Activated gamma-delta T cell treated with Interleukin-2 at 50 U/mL for 16 hours (primary cell): ENCODE data around the gene MARCHF7.
"Not testable (repeated sequence)": the region's sequence is repeated elsewhere in the genome, so short reads cannot be mapped to it uniquely, and the experiment has no call there.

ENCODE experiments used
- DNase-seq: peaks from one replicate; pipeline ENCODE4 v3.0.0-alpha.2; 2020

The MARCHF7 gene

DNA sequence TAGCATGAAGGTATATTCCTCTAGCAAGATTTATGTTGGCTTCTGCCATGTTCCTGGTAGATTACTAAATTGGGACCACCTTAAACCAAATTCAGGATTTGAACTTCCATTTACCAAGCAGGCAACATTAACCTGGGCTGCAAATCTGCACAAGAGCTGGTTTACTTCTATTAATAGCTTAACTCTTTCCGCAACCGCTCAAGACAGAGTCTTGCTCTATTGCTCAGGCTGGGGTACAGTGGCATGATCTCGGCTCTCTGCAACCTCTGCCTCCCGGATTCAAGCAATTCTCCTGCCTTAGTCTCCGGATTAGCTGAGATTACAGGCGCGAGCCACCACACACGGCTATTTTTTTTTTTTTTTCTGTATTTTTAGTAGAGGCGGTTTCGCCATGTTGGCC lies 8.4 kb downstream of the MARCHF7 start:
- no peak for DNase-seq

DNA sequence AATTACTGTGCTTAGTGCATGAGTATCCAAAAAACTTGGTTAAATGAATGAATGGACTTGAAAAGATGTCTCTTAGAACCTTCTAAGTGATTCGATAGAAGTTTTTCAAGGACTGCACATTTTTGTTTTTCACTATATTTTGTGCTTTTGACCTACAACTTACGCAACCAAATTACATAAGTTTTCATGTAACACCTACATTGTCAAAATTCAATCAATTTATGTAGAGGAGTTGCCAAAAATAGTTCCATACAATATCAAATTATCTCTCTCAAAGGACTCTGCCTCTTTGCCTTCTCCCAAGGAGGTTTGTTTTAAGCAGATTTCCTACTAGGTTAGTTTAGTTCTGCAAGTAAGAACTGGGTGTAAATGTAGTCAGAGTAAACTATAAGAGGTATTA lies 10.3 kb downstream of the MARCHF7 start:
- DNase-seq = no peak

DNA sequence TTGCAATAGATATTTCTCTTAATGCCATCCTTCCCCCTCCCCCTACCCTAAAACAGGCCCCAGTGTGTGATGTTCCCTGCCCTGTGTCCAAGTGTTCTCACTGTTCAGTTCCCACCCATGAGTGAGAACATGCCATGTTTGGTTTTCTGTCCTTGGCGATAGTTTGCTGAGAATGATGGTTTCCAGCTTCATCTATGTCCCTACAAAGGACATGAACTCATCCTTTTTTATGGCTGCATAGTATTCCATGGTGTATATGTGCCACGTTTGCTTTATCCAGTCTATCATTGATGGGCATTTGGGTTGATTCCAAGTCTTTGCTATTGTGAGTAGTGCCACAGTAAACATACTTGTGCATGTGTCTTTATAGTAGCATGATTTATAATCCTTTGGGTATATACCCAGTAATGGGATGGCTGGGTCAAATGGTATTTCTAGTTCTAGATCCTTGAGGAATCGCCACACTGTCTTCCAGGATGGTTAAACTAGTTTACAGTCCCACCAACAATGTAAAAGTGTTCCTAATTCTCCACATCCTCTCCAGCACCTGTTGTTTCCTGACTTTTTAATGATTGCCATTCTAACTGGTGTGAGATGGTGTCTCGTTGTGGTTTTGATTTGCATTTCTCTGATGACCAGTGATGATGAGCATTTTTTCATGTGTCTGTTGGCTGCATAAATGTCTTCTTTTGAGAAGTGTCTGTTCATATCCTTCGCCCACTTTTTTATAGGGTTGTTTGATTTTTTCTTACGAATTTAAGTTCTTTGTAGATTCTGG lies 12.7 kb downstream of the MARCHF7 start:
- DNase-seq = not testable (repeated sequence)

DNA sequence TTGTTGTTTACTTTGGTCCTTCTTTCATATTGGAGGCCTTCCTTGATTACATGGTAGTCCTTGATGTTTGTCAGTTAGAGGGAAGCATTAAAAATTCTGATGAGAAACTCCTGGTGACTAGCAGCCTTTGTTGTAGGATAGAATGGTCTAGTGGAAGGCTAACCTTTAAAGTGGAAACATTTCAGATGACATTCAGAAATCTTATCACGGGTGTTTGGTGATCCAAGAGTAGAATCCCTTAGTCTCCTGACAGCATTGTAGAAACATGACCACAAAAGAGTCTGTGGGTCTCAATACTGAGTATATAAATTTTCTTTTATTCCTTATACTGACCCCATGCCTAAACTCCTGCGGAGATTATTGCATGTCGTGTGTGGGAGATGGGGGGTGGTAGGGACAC lies 13.4 kb downstream of the MARCHF7 start:
- DNase-seq = no peak

DNA sequence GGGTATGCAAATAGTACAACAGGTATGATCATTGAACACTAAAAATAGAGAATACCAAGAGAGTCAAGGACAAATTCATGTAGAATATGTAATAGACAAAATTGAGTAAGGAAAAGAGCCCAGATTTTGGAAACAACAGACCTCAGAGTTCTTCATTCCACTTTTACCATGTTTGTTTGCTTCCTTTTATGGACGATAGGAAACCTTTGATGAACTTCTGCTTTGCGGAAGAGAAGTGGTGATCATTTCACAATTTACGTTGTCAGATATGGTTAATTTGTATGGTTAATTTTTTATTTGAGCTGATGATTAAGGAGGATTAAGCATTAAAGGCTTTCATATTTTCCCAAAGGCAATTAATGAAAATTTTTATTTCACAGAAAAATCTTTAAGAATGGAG lies 16.3 kb downstream of the MARCHF7 start:
- DNase-seq = no peak

DNA sequence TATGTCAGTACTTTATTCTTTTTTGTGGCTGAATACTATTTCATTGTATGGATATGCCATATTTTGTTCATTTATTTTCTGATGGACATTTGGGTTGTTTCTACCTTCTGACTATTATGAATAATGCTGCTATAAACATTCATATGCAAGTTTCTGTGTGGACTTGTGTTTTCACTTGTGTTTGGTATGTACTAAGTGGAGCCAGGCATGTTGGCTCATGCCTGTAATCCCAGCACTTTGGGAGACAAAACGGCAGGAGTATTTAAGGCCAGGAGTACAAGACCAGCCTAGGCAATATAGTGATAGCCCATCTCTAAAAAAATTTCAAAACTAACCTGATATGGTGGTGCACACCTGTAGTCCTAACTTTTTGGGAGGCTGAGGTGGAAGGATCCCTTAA lies 23.3 kb downstream of the MARCHF7 start:
- no peak for DNase-seq

DNA sequence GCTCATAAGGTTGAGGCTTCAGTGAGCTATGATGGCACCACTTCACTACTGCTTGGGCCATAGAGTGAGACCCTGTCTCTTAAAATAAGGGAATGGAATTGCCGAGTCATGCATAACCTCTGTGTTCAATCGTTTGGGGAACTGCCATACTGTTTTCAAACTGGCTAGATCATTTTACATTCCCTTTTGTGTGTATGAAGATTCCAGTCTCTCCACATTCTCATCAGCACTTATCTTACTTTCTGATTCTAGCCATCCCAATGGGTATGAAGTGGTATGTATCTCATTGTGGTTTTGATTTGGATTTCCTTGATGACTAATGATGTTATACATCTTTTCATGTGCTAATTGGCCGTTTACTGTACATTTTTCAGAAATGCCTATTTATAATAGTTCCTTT lies 23.7 kb downstream of the MARCHF7 start:
- no peak for DNase-seq

DNA sequence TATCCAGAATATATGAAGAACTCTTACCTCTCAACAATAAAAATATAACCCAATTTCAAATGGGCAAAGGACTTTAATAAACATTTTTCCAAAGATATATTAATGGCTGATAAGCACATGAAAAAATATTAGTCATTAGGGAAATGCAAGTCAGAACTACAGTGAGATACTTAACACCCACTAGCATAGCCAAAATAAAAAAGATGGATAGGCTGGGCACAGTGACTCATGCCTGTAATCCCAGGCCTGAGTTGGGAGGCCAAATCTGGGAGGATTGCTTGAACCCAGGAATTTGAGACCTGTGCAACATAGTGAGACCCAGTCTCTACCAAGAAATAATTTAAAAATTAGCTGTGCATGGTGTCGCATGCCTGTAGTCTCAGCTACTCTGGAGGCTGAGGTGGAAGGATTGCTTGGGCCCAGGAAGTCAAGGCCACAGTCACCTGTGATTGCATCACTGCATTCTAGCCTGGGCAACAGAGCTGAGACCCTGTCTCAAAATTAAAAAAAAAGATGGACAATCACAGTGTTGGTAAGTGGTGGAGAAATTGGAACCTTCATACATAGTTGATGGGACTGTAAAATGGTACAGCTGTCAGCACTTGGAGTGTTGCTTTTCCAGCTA lies 25.1 kb downstream of the MARCHF7 start:
- DNase-seq = no peak

DNA sequence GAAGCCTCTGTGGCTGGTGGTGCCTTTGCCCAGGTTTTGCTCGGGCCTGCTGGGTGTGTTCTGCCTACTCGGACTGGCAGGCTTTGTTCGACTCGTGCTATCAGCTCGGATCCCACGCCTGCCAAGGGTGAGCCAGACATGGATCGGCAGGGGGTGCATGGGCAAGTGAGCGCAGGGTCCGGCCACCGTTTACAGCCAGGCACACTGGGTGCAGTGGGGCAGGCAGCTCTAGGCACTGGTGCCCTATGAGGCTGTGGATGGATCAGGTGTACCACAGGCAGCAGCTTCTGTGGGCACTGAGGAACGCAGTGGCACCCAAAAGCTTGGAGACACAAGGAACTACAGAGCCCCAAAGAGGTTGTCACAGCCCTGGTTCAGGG lies 25.6 kb downstream of the MARCHF7 start:
- DNase-seq = no peak

DNA sequence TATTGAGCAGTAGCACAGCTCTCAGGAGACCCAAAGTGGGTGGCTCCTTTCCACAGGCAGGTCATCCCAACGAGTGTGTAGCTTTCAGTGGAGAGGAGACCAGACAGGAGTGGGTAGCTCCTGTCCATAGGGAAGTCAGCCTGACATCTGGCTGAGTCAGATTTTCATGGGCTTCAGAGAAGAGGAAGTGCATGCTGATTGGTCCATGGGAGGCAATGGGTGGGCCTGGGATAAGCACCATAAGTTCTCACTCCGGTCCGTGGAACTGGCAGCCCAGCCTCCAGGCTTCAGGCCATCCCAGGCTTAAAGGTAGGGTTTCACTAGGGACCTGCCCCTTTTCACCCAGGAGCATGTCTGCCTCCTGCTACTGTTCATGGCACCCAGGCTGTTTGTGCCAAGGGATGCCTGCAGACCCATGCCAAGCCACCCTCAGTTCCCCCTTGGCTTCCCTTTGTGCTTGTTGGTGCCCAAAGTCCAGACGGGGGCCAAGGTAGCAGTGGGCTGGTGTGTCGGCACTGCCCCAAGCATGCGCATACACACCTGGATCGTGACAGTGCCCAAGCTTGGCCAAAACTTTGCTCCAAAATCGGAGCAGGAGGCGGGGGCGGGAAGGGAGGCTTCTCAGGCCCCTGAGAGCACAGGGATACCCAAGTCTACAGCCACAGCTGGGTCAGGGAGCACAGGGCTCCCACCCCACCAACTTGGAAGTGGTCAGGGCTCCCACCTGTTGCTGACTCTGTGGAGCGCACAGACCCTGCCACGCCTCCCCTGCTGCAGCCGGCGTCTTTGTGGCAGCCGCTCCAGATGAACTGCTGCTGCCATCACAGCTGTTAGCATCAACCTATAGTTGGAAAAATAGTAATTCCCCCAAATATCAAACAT lies 26.4 kb downstream of the MARCHF7 start:
- no peak for DNase-seq

DNA sequence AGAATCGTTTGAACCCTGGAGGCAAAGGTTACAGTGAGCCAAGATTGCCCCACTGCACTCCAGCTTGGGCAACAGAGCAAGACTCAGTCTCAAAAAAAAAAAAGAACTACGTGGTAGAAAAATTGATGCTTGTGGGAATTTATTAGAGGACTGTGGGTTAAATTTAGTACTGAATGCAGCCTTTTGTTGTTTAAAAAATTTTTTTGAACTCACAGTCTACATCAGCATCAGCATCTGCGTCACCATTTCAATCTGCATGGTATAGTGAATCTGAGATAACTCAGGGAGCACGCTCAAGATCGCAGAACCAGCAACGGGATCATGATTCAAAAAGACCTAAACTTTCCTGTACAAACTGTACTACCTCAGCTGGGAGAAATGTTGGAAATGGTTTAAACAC lies 30.5 kb downstream of the MARCHF7 start:
- DNase-seq = no peak

DNA sequence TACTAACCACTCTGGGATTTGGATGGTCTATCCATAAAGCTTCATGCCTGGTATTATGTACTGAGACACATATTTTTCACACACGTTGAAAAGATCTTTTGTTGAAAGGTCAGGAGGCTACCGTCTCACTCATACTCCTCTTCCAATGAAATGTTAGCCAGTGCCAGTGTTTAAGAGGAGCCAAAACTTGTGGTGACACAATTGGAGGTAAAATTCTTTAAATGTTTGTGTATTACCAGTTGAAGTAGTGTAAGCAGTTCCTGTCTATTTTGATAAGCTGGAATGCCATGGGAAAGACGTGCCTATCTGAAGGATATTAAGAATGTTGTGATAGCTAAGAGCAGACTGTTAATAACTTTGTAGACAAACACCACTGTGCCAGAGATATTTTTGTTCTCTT lies 32.1 kb downstream of the MARCHF7 start:
- no peak for DNase-seq

DNA sequence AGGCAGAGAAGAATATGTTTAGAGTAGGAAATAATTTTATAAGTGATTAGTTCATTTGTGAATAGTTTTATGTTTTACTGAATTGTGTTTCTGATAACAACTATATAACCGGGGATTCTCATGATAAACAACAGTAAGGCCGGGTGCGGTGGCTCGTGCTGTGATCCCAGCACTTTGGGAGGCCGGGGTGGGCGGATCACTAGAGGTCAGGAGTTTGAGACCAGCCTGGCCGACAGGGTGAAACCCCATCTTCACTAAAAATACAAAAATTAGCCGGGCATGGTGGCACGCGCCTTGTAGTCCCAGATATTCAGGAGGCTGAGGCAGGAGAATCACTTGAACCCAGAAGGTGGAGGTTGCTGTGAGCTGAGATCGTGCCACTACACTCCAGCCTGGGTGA lies 32.9 kb downstream of the MARCHF7 start:
- DNase-seq = not testable (repeated sequence)

DNA sequence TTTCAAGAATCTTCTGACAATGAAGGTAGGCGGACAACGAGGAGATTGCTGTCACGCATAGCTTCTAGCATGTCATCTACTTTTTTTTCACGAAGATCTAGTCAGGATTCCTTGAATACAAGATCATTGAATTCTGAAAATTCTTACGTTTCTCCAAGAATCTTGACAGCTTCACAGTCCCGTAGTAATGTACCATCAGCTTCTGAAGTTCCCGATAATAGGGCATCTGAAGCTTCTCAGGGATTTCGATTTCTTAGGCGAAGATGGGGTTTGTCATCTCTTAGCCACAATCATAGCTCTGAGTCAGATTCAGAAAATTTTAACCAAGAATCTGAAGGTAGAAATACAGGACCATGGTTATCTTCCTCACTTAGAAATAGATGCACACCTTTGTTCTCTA lies 35.8 kb downstream of the MARCHF7 start:
- no peak for DNase-seq

DNA sequence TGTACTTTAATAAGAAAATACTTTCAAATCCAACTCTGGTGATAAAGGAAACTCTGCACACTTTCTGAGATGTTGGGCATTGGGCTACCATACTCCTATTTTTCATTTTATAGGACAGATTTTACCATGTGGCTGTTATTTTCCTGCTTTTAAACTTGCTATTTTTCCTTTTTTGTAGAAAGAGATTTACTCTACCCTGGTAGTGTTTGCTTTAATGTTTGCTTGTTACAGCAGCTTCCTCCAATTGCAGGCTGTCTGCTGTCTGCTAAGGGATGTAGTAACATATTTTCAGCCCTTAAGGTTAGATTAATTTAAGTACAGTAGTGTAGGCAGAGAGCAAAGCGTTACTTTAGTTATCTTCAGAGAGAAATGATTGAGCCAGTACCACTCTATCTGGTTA lies 38.6 kb downstream of the MARCHF7 start:
- no peak for DNase-seq

DNA sequence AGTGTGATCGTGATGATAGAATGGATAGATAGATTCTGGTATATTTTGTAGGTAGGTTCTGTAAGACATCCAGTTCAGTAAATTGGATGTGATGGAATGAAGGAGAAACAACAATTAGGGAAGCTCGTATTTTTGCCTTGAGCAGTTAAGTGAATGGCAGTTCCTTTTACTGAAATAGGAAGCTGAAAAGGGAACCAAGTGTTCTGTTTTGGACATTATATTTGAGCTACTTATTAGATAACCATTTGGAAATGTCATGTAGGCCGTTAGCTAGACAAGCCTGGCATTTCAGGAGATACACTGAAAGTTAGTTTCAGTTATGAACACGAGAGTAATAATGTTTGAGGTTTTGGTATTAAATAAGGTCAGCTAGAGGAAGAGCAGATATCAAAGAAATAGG lies 41.5 kb downstream of the MARCHF7 start:
- no peak for DNase-seq

DNA sequence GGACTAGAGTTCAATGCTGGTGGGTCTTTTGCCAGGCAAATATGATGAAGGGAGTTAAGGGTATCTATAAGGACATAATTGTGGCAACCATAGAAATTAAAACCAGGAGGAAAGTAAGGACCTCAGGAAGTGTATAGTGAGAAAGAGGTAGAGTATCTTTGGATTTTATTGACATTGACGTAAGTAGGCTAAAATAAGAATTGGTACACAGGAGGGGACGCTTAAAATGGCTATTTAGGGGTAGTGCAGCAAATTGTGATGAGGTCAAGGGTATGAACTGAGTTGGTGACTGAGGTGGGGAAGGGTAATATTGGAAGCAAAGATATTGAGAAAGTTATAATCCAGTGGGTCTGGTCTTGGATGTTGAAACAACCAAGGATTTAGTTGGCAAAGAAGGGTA lies 42.7 kb downstream of the MARCHF7 start:
- no peak for DNase-seq

DNA sequence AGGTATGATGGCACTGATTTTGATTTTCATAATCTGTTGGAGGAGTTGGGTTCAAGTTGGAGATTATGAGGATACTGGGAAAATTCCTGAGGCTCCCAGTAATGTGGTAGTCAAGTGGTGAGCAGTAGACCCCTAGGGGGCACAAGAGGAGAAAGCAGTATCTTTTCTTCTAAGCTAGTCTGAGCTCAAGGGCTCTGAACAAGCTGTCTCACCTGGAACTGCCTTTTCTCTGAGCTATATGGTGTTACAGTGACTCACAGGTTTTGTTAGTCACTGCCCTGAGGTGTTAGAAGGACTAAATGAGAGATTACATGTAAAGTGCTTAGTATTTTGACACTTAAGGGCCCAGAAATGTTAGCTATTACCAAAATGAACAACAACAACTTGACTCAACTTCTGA lies 43.5 kb downstream of the MARCHF7 start:
- DNase-seq = no peak

DNA sequence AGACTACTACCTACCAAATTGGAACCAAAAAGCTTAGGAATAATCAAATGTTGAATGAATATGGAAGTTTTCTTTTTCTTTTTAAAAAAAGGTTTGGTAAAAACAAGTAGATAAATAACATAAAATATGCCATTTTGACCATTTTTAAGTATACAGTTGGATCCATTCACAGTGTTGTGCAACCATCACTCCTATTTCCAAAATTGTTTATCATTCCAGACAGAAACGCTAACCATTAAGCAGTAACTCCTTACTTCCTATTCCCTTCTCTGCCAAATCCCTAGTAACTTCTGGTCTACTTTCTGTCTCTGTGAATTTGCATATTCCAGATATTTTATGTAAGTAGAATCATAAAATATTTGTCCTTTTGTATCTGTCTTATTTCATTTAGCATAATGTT lies 45.9 kb downstream of the MARCHF7 start:
- no peak for DNase-seq

DNA sequence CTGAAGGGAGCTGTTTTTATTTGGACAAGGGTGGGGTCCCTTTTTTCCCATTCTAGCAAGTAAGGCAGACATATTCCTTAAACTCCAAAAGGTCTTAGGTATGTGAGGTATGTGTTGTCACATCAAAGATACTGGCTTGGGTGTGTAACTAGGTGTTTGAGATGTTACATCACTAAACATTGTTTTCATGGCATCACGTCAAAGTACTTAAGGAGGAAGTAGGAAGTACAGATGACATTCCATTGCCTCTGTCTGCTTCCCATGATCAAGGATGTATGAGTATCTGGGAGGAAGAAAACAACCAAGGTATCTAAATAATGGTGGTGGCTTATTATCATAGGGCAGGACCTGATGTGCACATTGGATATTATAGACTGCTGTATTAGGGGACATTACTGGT lies 46.4 kb downstream of the MARCHF7 start:
- no peak for DNase-seq

DNA sequence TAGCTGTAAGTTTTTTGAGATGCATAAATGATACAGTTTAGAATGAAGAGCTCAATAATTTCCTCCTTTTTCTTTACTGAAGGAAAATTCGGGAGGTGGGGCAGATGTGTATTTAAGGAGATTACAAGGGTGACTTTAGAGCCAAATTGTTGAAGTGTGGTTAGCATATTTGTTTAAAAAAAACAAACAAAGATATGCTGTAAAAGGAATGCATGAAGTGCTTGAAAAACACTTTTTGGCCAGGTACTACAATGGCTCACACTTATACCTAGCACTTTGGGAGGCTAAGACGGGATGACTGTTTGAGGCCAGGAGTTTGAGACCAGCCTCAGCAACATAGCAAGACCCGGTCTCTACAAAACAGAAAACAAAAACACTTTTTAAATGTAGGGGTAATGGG lies 47.3 kb downstream of the MARCHF7 start:
- no peak for DNase-seq

DNA sequence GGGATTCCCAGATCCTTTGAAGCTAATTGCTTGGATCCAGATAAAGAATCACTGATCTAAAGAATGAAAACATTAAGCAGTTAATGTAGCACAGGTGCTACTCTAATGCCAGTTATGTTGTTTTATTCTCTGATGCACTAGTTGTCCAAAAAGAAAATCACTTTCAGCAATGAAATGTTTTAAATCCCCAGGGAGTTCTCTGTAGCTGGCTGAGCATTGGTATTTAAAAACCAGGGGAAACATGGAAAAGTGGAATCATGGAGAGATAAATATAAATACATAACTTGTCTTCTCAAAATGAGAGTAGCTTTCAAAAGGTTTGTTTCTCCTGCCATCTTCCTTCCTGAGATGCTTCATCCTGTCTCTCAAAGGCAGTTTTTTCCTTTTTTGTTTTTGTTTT lies 48.0 kb downstream of the MARCHF7 start:
- no peak for DNase-seq

DNA sequence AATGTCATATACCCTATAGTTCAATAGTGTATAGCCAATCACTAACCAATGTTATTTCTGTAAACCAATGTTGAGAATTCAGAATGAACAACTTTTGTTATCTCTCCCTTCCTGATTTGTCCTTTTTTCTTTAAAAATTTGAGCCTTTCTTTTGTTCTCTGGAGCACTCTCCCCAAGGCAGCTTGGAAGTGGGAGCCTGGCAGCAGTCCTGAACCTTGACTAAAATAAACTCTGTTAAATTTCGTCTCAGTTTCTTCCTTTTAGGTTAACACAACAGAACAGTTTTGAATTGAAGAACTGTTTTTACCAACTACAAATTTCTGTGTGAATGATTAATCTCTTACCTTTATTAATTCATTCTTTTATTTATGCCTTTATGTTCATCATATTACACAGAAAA lies 49.8 kb downstream of the MARCHF7 start:
- no peak for DNase-seq
